LNCAP (cell line): ENCODE results near the gene JAG1.

Experiments
- TF ChIP-seq, protein P1 (sequence below): fragments of 450-650 bp; IDR thresholded peaks from 2 replicates; pipeline ENCODE4 v1.5.1; 2017; ENCODE audit warnings: mild to moderate bottlenecking

The JAG1 gene

DNA sequence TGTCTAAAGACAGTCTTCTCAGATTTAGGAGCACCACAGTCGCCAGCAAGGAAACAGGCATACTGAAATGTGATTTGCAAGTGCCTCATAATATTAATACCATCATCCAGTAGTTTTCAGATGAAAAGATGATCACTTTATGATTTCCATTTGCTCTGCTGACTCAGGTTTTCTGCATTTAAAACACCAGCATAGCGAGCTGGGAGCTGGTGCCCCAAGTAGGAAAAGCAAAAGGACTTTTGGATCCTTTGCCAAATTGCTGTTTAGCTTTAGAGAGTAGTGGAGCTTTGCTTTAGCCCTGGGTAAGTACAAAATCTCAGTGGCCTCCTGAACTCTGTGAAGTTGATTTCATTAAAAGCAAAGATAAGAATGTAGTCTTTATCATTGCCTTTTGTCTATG, 78.5 kb downstream of the JAG1 start:
- TF ChIP-seq, protein P1, sequence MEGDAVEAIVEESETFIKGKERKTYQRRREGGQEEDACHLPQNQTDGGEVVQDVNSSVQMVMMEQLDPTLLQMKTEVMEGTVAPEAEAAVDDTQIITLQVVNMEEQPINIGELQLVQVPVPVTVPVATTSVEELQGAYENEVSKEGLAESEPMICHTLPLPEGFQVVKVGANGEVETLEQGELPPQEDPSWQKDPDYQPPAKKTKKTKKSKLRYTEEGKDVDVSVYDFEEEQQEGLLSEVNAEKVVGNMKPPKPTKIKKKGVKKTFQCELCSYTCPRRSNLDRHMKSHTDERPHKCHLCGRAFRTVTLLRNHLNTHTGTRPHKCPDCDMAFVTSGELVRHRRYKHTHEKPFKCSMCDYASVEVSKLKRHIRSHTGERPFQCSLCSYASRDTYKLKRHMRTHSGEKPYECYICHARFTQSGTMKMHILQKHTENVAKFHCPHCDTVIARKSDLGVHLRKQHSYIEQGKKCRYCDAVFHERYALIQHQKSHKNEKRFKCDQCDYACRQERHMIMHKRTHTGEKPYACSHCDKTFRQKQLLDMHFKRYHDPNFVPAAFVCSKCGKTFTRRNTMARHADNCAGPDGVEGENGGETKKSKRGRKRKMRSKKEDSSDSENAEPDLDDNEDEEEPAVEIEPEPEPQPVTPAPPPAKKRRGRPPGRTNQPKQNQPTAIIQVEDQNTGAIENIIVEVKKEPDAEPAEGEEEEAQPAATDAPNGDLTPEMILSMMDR: no peak

DNA sequence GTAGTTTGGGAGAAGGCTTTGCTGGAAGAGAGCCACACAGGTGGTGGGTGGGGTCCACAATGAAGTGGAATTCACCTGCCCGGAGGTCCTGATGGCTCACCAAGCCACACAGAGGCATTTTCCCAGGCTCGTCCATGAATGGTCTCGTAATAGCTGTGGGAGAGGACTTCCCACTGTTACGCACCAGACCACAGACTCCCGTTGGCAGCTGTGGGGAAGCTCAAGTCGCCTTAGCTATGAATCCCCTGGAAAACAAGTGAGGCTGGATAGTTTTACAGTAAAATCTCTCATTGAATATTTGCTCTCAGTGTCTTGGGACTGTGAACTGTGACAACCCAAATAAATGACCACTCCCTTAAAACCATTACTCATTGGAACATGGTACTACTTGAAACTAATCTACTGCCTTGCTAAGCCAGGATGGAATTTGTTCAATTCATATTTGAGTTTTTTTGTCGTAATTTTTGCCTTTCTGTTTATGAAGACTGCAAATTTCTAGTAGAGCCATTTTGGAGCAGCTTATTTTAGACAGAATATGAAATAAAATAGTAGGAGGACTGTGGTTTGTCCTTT, 79.4 kb downstream of the JAG1 start:
- TF ChIP-seq, protein P1: no peak

DNA sequence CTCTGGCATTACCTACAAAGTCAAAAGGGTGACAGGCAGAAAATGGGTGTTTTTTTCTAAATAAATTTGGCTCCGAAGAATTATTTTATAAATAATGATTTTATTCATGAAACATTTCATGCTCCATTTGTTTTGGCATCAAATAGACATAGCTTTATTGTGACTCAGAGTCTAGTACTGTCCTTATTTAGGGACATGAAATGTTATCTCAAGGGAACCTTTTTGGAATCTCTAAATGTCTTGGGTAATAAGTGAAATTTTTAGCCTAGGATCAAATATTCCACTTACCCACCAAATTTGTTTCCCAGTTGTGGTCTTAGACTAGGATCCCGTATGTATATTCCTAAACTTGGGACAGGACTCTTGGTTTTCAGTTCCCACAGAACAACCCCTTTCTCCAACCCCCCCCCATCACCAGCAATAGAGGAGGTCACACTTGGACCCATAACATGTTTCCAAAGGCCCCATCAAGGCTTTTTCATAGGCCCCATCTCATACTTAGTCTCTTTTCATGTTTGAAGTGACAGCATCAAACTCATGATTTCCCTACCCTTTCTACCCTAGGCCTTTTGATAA, 81.8 kb downstream of the JAG1 start:
- TF ChIP-seq, protein P1: no peak

DNA sequence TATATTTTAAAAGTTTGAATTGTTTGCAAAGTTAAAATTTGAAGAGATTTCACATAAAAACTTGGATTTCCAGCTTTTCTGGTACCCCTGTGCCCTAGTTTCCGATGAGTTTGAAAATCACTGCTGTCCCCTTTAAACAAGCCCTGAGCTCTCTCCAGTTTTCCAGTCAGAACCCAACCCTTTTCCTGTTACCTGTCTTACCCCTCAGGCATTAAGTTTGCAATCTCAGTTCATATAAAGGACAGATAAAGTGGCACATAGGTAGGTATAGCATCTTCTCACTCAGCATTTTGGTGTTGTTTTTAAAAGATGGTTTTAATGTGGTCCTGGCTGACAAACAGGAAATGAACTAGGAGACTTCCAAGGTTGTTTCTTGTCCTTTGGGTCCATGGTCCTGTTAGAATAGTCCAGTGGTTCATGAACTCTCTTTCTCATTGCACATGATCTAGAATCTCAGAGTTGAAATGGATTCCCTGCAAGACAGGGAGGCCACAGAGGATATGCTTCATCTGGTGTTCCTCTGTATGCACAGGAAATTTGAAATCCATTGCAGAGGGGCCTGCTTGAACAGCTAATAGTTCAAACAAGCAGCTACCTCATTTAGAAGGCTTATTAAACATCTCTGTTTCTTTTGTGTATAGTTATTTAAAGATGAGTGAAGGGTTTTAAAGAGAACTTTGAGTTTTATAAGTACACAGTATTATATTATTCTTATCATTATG, 82.7 kb downstream of the JAG1 start:
- TF ChIP-seq, protein P1: no peak
